Middle frontal gyrus (tissue), 1 donor: ENCODE data around the gene FNDC3A.
"Not testable (repeated sequence)": the region's sequence is repeated elsewhere in the genome, so short reads cannot be mapped to it uniquely, and the experiment has no call there.

Experiments
- DNase-seq: peaks from one replicate; pipeline ENCODE4 v3.0.0-alpha.2; 2015; ENCODE audit warnings: low spot score; ENCODE audit errors: extremely low spot score

FNDC3A gene

DNA sequence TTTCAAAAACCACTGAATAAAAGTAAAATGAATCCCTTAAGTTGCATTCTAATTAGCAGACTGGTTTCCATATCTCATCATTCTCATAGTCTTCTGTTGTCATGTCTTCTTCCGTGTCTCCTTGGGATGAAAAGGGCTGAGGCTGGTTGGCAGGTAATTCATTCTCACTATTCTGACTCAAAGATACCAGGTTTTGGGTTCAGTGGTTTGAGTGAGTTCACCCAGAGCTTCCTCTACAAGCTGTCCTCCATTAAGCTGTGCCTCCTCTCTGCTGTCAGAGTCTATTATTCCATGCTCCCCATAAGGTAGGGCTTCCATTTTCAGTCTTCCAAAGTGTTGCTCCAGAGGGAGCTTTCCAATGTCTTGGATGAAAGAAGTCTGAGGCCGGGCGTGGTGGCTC lies 68.3 kb downstream of the FNDC3A start:
- no peak for DNase-seq

DNA sequence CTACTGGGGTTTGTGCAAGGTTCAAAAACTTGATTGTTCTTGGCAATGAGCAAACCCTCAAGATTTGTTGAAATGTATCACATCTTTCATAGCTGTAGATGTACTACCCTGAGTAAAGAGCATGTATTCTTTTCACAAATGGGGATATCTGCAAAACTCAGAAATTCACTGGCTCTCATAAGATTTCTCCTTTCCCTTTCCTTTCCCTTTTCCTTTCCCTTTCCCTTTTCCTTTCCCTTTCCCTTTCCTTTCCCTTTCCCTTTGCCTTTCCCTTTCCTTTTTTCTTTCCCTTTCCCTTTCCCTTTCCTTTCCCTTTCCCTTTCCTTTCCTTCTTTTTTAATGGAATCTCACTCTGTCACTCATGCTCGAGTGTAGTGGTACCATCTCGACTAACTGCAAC lies 69.1 kb downstream of the FNDC3A start:
- no peak for DNase-seq

DNA sequence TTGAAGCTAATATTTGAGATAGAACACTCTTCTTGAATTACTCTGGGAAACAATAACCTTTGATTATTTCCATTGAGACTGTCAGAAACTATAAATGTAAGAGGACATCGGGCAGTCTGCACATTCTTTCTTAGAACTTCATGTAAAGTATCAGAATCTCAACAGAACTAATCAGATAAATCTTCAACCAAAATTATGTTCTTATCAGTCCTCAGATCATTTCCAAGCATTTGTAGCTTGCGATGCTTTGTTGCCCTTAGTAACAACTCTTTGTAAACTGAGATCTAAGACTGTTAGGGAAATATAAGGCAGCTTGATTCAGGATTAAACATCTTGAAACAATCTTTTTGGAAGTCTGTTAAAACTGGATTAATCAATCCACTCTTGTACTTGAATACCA lies 70.3 kb downstream of the FNDC3A start:
- DNase-seq: no peak

DNA sequence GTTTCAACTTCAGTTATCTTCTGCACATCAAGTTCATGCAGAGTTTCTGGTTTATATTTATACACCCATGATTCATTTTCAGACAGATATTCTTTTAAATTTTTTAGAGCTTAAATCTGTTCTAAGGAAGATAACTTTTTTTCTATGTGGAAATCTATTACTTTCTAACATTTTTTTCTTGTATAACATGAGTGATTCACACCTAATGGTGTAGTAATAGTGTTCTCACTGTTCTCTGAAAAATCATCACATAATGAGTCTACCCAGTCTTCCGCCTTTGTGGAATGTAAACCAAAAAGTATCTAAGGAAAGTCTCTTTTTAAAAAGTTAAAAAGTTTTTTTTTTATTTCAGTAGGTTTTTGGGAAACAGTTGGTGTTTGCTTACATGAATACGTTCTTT lies 70.8 kb downstream of the FNDC3A start:
- no peak for DNase-seq

DNA sequence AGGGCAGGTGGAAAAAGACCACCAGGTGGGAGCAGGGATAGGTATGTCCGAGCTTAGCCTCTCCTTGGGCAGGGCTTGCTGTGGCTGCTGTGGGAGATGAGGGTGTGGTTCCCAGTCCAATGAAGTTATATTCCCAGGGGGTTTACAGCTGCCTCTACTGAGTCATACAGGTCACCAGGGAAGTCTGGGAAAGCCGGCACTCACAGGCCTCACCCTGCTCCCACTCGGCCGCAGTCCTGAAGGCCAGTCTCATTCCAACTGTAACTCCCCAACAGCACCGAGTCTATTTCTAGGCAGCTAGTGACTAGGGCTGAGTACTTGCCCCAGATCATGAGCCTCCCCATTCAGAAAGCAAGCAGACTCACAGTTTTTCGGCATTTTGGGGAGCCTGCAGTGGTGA lies 77.1 kb downstream of the FNDC3A start:
- DNase-seq: no peak

DNA sequence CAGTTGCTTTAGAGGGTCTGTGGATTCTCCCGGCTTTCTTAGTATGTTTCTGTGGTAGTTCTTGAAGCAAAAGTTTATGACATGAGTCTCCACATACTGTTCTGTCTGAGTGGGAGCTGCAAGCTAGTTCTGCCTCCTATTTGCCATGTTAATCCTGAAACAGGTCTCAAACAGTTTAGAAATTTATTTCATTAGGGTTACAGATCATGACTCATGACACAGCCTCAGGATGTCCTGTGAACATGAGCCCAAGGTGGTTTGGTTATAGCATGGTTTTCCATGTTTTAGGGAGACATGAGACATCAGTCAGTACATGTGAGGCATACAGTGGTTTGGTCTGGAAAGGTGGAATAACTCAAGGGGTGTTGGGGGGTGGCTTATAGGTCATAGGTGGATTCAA lies 77.5 kb downstream of the FNDC3A start:
- DNase-seq: no peak

DNA sequence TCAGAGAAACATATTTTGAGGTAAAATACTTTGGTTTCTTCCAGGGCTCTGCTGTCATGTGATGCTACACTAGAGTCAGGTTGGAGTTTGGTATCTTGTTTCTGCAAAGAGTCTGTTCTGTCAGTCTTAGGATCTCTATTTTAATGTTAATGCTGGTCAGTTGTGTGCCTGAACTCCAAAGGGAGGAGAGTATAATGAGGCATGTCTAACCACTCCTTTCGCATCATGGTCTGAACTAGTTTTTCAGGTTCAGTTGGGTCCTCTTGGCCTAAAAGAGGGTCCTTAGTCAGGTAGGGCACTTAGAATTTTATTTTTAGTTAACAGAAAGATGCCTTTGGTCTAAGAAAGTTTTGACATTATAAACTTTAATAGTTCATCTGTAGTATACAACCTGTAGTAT lies 78.2 kb downstream of the FNDC3A start:
- no peak for DNase-seq

DNA sequence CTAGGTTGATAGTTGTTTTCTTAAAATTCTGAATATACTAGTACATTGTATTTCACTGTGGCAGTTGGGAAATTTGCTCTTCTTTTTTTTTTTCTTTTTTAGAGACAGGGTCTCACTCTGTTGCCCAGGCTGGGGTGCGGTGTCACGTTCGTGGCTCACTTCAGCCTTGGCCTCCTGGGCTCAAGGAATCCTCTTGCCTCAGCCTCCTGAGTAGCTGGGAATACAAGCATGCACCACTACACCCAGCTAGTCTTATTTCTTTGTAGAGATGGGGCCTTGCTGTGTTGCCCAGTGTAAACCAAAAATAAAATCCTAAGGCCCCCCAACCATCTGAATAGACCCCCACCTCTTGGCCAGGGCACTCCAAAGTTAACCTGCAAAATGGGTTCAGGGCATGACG lies 79.3 kb downstream of the FNDC3A start:
- DNase-seq: no peak

DNA sequence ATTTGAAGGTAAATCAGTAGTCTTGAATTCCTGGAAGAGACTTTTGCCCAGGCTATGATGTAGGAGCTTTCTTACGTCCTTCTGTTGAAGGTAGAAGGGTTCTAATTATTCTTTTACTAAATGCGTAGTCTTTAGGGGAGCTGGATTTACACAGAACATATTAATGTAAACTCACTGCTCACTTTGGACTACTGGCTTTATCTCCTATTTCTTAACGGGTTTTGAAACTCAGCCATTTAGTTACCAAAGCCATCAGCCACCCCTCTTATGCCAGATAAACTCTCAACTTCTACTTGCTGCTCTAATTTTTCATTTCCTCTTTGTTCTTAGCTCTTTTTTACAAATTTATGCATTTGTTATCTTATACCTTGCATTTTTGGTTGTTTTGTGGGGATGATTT lies 81.5 kb downstream of the FNDC3A start:
- no peak for DNase-seq

DNA sequence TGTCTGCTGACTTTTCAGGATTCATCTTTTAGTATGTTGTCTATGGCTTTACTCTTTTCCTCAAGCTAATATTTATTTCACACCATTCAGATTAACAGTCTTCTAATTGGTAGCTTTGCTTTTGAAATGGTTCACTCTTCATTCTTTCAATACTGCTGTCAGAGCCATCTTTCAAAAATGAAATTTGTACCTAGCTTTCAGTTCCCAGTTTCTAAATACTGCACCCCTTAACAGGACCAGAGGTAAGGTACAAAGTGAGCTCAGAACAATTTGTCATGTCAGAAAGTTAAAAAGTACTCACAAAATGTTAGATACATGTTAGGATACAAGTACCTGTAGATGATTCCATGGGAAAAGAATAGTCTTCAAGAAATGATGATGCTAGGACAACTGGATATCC lies 83.0 kb downstream of the FNDC3A start:
- no peak for DNase-seq

DNA sequence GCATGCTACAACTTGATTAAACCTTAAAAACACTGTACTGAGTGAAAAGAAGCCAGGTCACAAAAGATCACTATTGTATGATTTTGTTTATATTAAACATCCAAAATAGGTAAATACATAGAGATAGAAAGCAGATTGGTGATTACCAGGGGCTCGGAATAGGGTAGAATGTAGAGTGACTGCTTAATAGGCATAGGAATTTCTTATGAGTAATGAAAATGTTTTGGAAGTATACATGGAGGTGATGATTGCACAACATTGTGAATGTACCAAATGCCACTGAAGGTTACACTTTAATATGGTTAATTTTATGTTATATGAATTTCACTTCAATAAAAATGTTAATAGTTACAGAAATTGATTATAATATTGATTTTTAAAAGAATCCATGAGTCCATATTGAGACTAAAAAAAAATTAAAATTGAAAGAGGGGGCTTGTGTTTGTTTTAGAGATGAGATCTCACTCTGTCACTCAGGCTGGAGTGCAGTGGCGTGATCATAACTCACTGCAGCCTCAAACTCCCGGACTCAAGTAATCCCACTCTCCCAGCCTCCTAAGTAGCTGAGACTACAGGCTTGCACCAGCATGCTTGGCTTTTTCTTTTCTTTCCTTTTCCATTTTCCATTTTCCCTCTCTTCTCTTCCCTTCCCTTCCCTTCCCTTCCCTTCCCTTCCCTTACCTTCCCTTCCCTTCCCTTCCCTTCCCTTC lies 85.1 kb downstream of the FNDC3A start:
- no peak for DNase-seq

DNA sequence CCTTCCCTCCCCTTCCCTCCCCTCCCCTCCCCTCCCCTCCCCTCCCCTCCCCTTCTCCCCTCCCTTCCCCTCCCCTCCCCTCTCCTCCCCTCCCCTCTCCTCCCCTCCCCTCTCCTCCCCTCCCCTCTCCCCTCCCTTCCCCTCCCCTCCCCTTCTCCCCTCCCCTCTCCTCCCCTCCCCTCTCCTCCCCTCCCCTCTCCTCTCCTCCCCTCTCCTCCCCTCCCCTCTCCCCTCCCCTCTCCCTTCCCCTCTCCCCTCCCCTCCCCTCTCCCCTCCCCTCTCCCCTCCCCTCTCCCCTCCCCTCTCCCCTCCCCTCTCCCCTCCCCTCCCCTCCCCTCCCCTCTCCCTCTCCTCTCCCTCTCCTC lies 85.7 kb downstream of the FNDC3A start:
- not testable (repeated sequence) for DNase-seq

DNA sequence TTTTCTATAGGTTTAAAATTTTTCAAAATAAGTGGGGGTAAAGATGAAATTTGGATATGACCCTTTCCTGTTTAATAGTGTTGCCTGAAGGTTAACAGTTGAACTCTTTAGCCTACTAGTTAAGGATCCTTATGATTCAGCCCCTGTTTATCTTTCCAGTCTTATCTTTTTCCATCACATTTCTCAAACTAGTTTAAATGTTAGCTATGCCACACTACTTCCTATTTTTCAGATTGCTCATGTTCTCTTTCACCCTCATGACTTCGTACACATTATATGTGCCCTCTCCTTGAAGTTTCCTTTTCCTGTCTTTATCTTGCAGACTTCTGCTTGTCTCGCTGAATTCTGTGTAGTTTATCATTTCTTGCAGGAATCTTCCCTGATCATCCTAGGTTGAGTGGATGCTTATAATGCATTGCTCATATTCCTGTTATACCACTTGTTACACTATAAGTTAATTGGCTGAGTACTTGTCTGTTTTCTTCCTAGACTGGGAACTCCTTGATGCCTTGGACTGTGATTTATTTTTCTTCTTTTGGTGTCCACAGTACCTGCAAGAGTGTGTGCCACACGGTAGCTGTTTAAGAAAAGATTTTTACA lies 86.7 kb downstream of the FNDC3A start:
- no peak for DNase-seq

DNA sequence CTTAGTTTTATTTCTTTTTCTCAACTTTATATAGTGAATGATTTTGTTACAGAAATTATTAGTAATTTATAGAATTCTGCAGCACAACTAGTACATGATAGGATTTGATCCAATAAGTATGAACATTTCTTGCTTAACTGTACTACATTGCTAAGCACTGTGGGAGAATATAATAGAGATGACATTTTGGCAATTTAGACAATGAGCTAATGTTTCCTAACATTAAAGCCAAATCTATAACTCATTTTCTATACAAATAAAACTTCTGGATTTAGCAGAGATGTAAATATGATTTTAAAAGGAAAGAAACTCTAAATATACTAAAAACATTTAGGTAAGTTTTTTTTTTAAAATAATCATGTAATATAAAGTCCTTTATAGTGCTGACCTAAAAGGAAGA lies 87.3 kb downstream of the FNDC3A start:
- DNase-seq: no peak

DNA sequence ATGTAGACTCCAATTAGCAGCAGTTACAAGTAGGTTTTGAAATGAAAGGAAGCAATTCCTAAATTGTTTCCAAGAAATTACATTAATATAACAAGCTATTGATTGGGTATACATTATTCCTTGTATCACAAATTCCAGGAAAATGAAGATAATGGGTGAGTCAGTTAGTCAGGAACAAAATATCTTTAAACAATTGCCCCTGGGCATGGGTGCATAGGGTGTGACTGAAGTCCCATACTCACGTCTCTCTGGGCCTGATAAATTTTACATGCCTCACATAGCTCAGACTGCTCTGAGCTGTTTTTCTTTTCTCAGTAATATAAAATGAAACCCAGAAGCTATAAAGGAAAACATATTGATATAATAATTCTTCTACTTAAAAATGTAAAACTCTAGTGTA lies 87.8 kb downstream of the FNDC3A start:
- no peak for DNase-seq

DNA sequence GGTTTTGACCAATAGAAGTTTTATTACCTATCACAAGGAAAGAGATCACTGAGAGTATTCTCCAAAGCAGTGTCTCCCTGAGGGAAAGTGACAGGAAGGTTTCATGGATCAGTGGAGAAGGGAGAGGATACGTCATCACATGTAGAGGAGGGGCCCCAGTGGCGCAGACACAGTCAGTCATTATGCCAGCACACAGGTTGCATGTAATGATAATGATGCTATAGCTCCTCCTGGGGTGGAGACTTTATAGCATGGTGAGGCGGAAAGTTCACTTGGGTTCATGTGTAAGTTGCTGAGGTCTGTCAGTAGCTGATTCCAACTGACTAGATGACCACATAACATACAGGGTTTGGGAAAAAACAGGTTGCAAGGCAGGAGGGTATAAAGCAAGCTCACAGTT lies 88.8 kb downstream of the FNDC3A start:
- DNase-seq: no peak

DNA sequence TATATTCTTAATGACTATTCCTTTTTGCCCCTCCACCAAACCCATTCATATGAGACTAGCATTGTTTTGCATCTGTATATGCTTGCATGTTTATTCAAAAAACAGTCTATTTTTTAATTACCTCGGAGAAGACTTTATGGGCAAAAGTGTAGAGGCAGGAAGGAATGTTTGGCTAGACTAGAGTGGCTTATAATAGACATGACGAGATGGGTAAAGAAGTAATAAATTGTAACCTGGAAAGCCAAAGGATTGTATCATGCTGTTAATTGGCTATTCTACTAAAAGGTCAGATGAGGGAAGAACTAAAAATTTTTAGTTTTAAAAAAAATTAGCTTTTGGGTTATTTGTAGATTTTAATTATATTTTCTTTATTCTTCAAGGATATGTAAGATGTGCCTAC lies 91.1 kb downstream of the FNDC3A start:
- DNase-seq: no peak

DNA sequence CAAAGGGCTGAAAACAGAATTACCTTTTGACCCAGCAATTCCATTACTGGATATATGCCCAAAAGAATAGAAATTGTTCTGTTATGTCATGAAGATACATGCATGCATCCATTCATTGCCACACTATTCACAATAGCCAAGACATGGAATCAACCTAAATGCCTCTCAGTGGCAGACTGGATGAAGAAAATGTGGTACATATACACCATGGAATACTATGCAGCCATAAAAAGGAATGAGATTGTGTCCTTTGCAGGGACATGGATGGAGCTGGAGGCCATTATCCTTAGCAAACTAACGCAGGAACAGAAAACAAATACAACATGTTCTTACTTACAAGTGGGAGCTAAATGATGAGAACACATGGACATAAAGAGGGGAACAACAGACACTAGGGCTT lies 92.8 kb downstream of the FNDC3A start:
- not testable (repeated sequence) for DNase-seq

DNA sequence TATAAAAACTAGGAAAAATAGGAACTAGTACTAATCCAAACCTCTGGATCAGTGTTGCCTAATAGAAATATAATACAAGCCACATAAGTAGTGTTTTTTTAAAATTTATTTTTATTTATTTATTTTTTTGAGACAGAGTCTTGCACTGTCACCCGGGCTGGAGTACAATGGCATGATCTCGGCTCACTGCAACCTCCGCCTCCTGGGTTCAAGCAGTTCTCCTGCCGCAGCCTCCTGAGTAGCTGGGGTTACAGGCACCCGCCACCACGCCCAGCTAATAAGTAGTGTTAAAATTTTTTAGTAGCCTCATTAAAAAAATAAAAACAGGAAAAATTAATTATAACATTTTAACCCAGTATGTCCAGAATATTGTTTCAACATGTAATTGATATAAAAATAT lies 94.3 kb downstream of the FNDC3A start:
- DNase-seq: not testable (repeated sequence)

DNA sequence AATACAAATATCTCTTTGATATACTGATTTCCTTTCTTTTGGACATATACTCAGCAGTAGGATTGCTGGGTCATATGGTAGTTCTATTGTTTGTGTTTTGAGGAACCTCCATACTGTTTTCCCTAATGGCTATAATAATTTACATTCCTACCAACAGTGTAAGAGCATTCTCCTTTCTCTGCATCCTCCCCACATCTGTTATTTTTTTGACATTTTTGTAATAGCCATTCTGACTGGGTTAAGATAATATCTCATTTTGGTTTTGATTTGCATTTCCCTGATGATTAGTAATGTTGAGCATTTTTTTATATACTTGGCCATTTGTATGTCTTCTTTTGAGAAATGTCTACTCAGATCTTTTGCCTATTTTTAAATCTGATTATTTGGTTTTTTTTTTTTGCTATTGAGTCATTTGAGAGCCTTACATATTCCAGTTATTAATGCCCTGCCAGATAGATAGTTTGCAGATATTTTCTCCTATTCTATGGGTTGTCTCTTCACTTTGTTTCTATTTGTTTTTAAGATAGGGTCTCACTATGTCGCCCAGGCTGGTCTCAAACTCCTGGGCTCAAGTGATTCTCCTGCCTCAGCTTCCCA lies 95.7 kb downstream of the FNDC3A start:
- no peak for DNase-seq

DNA sequence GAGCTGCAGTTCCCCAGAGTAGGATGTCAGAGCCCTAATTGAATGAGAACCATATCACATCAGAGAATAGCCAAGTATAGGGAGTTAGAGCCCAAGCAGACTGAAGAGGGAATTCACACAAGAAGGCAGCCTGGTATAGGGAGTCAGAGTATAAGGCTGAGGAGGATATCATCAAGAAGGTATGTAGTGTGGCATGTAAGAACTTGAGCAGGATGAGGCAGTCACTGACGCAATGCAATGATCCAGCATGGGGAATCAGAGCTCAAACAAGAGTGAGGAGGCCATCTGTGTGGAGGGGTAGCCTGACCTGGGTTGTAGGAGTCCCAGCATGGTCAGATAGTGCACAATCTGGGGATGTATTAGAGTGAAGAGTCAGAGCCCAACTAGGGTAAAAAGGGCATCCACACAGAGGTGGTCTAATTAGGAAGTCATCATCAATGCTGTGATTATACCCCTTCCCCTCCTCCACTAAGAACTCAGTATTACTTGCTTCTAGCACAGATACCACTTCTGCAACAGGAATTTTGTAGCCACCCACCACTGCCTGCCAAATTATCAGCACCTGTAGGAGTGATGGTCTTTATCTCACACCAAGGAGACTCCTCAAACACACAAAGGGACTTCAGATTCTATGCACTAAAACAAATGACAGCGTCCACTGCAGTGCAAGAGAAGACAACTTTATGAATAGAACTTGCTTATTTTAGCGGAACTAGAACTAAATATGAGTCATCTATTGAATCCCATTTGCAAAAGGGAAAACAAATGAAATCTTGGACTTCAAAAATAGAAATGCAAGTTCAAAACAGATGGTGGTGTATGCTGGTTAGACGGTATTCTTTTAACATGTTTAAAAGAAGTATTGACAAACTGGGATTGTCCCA lies 107.2 kb downstream of the FNDC3A start:
- no peak for DNase-seq

DNA sequence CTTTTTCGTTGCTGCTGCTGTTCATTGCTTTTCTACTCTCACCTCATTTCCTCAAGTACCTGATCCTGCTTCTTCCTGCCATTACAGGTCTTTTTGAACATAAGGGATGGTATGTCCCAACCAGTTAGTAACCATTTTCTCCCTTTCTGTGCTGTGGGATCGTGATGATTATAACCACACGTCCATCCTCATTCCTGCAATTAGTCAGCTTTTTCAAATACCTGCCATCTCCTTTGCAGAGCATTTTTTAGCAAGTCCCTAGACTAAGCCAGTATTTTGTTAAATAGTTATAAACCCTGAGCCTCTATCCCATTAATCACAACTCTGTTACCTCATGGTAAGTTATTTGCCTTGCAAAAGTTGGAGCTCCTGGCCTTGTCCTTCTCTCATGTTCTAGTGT lies 109.2 kb downstream of the FNDC3A start:
- DNase-seq: no peak
